ENCODE results near the gene TSG101.

Gene TSG101, protein sequence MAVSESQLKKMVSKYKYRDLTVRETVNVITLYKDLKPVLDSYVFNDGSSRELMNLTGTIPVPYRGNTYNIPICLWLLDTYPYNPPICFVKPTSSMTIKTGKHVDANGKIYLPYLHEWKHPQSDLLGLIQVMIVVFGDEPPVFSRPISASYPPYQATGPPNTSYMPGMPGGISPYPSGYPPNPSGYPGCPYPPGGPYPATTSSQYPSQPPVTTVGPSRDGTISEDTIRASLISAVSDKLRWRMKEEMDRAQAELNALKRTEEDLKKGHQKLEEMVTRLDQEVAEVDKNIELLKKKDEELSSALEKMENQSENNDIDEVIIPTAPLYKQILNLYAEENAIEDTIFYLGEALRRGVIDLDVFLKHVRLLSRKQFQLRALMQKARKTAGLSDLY

GRCh38 chr11:18526521-18527296 is at the start of gene TSG101:
Gene TSG101 (minus strand): TSS chr11:18526942. CDS start chr11:18526816, 126 bp downstream.
- peak; percentile 84 for DNase-seq

DNA sequence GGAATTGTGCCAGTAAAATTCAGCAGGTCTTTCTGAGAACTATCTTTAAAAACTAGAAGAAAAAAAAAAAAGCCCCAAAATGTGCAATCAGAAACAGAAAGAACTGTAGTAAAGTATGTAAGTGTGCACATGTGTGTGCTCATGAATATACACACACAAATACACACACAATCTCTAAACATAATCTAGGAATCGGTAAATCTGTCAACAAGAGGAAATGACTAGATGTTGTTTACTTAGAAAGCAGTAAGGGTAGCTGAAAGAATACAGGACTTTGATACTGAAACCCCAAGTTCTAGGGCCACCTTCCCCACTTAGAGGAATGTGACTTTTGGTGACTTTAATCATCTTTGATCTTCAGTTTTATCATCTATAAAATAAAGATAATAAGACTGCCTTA is 48.6 kb upstream of the TSG101 start:
- no peak for DNase-seq

- no peak for DNase-seq
Measured at GRCh38 chr11:18567081-18567480, 40.3 kb upstream of the TSG101 start.

- DNase-seq, result no peak
Measured at GRCh38 chr11:18566406-18566805, 39.7 kb upstream of the TSG101 start.

DNA sequence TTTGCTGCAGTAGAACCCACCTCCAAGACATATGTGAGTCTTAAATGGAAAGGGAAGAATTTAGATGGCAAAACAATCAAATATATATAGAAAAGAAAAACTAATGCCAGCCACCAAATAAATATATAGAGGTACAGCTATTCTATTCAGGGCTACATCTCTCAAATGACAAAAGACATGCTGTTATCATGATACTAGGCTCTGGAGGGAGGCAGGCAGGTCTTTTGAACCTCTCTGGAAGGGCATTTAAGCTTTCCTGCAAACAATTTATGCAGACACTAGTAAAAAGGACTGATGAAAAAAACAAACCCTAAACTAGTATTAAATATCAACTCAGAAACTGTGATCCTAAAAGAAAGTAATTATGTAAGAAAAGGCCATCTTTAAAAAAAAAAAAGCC is 37.4 kb upstream of the TSG101 start:
- DNase-seq, result no peak

DNA sequence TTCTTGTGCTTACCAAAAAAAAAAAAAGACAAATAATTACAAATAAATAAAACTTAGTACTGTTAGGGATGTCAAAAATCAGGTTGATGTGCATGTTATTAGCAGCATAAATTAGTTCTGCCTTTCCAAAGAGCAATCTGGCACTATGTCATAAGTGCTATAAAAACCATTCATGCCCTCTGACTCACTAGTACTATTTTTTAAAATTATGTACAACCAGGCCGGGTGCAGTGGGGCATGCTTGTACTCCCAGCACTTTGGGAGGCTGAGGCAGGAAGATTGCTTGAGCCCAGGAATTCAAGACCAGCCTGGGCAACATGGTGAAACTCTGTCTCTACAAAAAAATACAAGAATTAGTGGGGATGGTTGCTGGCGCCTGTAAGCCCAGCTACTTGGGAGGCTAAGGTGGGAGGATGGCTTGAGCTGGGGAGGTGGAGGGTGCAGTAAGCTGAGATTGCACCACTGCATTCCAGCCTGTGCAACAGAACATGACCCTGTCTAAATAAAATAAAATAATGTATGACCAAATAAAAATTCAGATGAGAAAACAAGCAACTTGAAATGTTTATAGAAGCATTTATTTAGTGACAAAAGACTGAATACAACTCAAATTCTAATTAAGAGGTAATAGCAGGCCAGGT is 36.5 kb upstream of the TSG101 start:
- no peak for DNase-seq

- no peak for DNase-seq
Measured at GRCh38 chr11:18548001-18548400, 21.3 kb upstream of the TSG101 start.

- DNase-seq, result no peak
Measured at GRCh38 chr11:18540207-18541009, 13.7 kb upstream of the TSG101 start.

DNA sequence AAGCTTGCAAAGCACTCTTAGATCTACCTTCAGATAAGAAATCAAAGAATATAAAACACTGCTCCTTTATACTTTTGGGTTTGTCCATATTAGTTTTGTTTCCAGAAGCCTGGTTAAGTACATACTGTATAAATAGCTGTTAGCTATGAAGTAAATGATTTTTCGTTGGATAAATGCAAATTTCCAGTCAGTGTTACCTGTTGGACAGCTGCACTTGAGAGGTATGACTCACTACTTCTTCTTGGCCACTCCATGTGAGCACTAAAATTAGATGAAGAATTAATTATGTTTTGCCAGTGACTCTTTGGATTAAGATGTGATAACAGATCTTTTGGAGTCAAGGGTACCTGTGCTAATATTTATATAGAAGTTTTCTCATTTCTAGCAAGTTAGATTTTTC is 9.5 kb upstream of the TSG101 start:
- DNase-seq, result no peak

DNA sequence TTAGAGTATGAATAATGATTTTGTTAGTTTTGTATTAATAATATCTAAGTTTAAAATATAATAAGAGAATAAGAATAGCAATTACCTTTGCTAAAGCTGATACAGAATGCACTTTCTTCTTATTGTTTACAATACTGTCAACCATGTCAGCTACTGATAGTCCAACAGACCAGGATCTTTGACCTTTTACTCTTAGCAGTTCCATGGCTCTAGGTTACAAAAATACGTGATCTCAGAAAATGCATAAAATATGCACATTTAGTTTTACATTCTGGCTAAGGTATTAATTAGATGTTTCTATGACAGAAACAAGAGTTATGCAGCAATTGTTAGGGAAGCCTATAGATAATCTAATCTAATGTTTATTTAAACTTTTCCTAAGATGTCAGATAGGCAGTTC is 7.5 kb upstream of the TSG101 start:
- DNase-seq, result no peak

GRCh38 chr11:18533365-18533764 is 6.6 kb upstream of the TSG101 start:
- no peak for DNase-seq

GRCh38 chr11:18527512-18527911 is 770 bp upstream of the TSG101 start:
- DNase-seq, result no peak

DNA sequence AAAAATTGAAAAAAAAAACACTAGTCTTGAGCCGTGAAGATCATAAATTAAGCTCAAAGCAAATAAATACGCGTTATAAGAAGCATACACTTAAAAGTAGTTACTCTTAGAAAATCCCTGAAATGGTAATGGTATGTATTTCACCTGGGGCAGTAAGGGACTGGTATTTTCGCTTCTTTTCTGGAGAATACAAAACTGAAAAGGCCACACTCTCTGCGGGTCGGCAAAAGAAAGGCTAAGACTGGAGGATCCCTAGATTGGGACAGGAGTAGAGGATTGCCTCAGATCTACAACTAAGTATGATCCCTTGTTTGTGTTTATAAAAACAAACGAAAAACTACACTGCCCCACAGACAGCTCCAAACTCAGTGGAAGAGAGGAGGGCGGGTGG is 617 bp downstream of the TSG101 start:
- DNase-seq, result no peak

- DNase-seq, result no peak
Measured at GRCh38 chr11:18524248-18524647, 2.5 kb downstream of the TSG101 start.

DNA sequence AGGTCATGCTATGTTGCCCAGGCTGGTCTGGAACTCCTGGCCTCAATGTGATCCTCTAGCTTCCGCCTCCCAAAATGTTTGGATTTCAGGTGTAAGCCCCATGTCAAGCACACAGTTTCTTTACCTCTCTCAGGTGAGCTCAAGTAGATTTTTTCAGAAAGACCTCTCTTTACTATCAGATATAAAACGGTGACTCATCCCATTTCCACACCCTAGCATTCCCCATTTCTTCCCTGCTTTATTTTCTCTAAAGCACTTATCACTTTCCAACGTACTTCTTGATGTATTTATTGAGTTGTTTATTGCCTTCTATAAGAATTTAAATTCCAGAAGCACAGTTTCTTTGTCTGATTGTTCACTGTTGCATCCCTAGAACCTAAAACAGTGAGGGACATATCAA is 3.7 kb downstream of the TSG101 start:
- no peak for DNase-seq

DNA sequence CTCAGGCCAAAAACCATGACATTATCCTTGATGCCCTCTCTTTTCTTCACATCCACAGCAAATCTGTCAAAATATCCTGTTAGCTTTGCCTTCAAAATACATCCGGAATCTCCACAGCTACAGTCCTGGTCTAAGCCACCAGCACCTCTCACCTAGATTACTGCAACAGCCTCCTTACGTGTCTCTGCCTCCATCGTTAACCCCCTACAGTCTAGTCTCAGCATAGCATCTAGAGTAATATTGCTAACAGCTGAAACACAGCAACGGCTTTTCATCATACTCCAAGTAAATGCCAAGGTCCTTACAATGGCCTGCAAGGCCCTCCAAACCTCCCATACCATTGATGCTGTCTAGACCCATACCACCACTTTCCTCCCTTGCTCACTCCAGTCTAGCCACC is 4.4 kb downstream of the TSG101 start:
- no peak for DNase-seq

GRCh38 chr11:18521122-18521521 is 5.6 kb downstream of the TSG101 start:
- DNase-seq, result no peak

- no peak for DNase-seq
Measured at GRCh38 chr11:18502352-18502751, 24.4 kb downstream of the TSG101 start.

DNA sequence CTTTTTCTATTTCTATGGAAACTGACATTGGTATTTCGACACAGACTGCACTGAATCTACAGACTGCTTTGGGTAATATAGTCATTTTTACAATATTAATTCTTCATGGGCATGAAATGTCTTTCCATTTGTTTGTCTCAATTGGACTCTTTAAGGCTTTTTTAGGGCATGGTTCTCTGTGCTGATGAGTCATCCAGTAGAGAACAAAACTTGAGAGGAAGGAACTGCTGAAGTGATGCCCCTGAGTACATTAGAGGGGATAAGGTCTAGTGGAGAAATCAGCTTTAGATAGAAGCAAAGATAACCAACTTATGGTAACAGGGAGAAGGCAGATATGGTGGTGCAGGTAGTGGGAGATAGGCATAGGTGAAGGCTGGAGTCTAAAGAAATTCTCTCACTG is 25.1 kb downstream of the TSG101 start:
- DNase-seq, result no peak

DNA sequence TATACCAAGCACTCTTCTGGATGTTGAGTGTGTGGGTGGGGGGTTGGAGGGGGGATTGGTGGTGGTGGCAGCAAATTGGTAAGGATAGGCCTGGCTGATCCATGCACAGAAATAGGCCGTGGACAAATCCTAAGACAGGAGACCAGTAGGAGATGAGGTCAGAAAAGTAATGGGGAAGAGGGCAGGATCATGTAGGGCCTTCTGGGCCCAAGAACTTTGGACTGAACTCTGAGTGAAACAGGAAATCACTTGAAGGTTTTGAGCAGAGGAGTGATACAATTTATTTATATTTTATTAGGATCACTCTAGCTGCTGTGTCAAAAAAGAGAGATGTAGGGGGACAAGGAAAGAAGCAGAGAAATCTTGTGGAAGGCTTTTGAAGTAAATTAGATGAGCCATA is 28.7 kb downstream of the TSG101 start:
- DNase-seq, result no peak

DNA sequence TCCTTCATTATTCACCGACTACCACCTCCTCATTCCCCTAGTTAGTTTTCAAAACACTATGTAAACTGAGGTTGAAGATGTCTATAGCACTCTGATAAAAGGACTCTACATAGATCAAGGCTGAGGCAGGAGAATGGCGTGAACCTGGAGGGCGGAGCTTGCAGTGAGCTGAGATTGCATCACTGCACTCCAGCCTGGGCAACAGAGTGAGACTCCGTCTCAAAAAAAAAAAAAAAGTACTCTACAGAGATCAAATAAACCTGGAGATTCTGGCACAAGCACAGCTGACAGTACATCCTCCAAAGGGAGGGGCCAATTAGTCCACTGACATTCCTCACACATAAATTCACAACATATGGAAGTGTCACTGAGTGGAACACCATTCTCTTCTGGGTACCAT is 31.0 kb downstream of the TSG101 start:
- DNase-seq, result no peak

DNA sequence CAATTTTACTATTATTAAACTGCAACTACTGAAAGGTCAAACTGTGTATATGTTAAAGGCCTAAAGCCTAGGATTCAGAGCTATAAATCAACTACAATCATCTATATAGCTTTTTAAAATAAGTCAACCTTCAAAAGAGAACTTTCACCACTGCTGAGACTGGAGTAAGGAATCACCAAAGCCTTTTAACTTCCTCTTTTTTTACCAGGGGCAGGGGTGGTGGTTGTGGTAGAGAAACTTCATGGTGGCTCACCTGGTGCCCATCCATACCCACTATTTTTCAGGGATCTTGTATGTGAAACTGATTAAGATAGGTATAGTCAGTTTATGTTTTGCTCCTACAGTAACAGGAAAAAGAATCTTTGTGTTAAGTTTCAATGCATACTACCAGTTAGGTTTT is 31.5 kb downstream of the TSG101 start:
- no peak for DNase-seq

- no peak for DNase-seq
Measured at GRCh38 chr11:18493310-18493709, 33.4 kb downstream of the TSG101 start.

Measured in GDM1 (cell line).